Stimulated activated CD4-positive, alpha-beta T cell treated with anti-CD3 and anti-CD28 coated beads, TNF-alpha, amount 100 ng/mL, for 48 hours (primary cell): ENCODE measurements around the gene SLC7A7.
A peak's percentile ranks its signal among the peaks of the same experiment; 100 is the strongest.
"Not testable (repeated sequence)": the region's sequence is repeated elsewhere in the genome, so short reads cannot be mapped to it uniquely, and the experiment has no call there.

Source experiments
- DNase-seq, 3 donors: peaks; one replicate each; pipeline ENCODE4 v3.0.0-alpha.2; 2020; ENCODE audit warnings: low read depth in 3 of 3

SLC7A7 gene

GRCh38 chr14:22843123-22843925 lies 28.1 kb upstream of the SLC7A7 start:
- DNase-seq = no peak

GRCh38 chr14:22842211-22843122 lies 27.2 kb upstream of the SLC7A7 start:
- DNase-seq = no peak

- DNase-seq = no peak
These were observed 26.5 kb upstream of the SLC7A7 start for GRCh38 chr14:22841769-22842168.

GRCh38 chr14:22841311-22841710 lies 26.1 kb upstream of the SLC7A7 start:
- no peak for DNase-seq

- DNase-seq = no peak
These were observed 24.0 kb upstream of the SLC7A7 start for GRCh38 chr14:22839159-22839779.

- no peak for DNase-seq
These were observed 23.4 kb upstream of the SLC7A7 start for GRCh38 chr14:22838631-22839041.

GRCh38 chr14:22837750-22838538 lies 22.7 kb upstream of the SLC7A7 start:
- DNase-seq = no peak

- no peak for DNase-seq
These were observed 22.0 kb upstream of the SLC7A7 start for GRCh38 chr14:22837114-22837749.

GRCh38 chr14:22836301-22837113 lies 21.3 kb upstream of the SLC7A7 start, which contains the start of gene MMP14:
MMP14 (plus strand) TSS chr14:22836585; CDS start chr14:22836818, 233 bp downstream.
- DNase-seq = no peak

- no peak for DNase-seq
These were observed 20.3 kb upstream of the SLC7A7 start for GRCh38 chr14:22835505-22835904.

GRCh38 chr14:22830443-22831010 lies 15.3 kb upstream of the SLC7A7 start:
- no peak for DNase-seq

GRCh38 chr14:22829661-22830442 lies 14.6 kb upstream of the SLC7A7 start, which contains the start of gene MRPL52:
MRPL52 (plus strand) TSS chr14:22829887; CDS start chr14:22829913, 26 bp downstream.
- DNase-seq = peak; percentile 82 to 85 (median 83)

GRCh38 chr14:22829076-22829660 lies 13.9 kb upstream of the SLC7A7 start:
- DNase-seq = not testable (repeated sequence)

- DNase-seq = no peak
These were observed 9.6 kb upstream of the SLC7A7 start for GRCh38 chr14:22824711-22825359.

GRCh38 chr14:22822571-22823098 lies 7.4 kb upstream of the SLC7A7 start:
- DNase-seq = peak; percentile 46 to 57 (median 54)

- DNase-seq = no peak
These were observed 6.9 kb upstream of the SLC7A7 start for GRCh38 chr14:22822016-22822570.
